HG02981 (cell line): Measurements from ENCODE around the gene GLYATL3.
"Not testable (repeated sequence)": the region's sequence is repeated elsewhere in the genome, so short reads cannot be mapped to it uniquely, and the experiment has no call there.

Experiments used
- ATAC-seq: cut with Tn5 transposase; IDR thresholded peaks from one replicate; pipeline ENCODE4 v1.9.1; 2021; ENCODE audit warnings: mild to moderate bottlenecking, moderate library complexity; ENCODE audit not compliant: unreplicated experiment

The GLYATL3 gene

DNA sequence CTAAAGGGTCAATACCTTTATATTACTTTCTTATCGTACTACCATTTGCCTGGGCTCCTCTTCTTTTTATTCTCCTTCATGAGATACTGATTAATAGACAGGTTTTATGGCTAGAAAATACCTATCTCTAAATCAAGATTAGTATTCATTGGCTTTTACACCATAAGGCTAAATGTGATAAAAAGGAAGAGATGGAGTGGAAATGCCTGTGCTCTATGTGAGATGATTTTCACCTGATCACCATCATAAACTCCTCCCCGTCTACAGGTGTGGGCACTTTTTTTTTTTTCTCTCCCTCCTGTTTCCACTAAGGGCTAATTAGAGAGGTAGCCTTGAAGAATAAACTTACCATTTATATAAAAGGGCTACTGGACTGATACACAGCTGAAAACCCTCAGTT is at the start of gene GLYATL3:
TSS of gene GLYATL3 (plus strand) at position 301 of the 400 bp plus-strand sequence. CDS start 12,068 bp downstream, outside the sequence.
- ATAC-seq, result no peak

GRCh38 chr6:49453221-49453620 is 46.5 kb upstream of the GLYATL3 start:
- ATAC-seq, result no peak

DNA sequence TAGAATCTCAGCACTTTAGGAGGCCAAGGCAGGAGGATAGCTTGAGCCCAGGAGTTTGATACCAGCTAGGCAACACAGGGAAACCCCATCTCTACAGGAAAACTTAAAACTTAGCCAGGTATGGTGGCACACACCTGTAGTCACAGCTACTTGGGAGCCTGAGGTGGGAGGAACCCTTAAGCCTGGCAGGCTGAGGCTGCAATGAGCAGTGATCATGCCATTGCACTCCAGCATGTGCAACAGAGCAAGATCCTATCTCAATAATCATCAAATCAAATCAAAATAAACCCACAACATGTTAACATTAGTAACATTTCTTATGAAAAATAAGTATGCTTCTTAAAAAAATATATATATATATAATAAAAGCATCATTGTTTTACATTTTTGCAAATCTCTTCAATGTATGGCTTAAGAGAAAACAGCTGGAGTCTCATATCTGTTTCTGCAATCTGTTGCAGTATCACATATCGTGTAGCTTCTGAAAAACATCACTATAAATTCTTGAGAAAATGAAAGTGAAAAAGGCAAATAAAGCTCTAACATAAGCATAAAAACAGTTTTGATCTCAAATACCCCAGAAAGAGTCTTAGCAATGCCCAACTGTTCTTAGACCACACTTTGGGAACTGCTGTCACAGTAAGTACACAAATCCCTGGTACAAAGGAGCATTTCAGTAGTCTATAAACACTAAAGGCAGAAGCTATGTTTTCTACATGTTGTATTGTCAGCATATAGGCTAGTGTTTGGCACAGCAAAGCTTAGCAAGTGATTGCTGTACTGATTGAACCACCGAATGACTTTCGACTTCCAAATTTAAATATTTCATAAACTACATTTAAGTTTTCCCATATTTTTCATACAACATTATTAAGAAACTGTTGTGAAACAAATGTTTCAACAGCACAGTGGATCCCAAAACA is 44.7 kb upstream of the GLYATL3 start:
- no peak for ATAC-seq

DNA sequence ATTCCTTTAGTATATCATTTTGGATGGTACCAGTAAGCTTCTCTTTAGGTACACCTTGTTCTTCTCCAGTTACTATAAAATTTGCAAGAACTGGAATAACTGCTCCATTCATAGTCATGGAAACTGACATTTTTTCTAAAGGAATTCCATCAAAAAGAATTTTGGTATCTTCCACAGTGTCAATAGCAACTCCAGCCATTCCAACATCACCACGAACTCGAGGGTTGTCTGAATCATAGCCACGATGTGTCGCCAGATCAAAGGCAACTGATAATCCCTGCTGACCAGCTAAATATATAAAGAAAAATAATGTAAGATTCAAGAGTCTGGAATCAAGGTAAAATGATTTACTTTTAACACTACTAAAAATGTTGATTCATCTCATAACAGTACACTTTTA is 42.0 kb upstream of the GLYATL3 start:
- ATAC-seq, result no peak

DNA sequence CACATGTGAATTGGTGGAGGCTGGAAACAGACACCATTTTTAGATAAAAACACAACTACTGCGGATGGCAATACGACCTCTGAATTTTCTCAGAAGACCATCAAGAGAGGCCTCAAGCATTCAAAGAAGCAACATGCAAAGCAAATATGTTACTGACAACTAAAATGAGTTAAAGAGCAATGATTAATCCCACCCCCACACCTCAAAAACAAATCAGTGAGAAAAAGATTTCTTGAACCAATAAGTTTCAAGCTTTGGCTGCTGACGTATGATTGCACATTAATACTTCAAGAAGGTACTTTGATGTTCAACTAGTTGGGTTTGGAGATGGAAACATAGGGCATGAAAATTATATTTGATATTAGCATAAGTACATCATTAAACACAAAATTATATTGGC is 37.7 kb upstream of the GLYATL3 start:
- ATAC-seq, result no peak

- ATAC-seq, result peak; percentile 2
Observed at GRCh38 chr6:49462599-49462926, 37.2 kb upstream of the GLYATL3 start.

GRCh38 chr6:49462927-49463611 is 36.7 kb upstream of the GLYATL3 start, which contains the start of the genes CENPQ and MMUT:
CENPQ (plus strand) TSS chr6:49463370; CDS start chr6:49470177, 6,807 bp downstream.
MMUT (minus strand) TSS chr6:49463253; CDS start chr6:49459466, 3,787 bp downstream.
- peak; percentile 99 for ATAC-seq

DNA sequence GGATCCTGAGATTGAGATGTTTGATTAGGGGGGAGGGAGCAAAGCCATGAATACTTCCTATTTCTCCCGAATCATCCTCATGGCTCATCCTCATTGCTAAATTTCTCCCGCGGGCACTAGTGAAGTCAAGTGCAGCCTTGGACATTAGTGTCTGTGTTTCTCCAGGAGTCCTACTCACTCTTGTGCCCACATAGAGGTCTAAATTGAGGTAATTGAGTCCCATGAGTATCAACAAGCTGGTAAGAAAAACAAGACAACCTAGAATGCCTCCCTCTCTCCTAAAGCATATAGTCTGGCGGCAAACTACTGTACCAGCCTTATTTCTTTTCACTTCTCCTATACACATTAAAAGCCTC is 36.1 kb upstream of the GLYATL3 start:
- no peak for ATAC-seq

- no peak for ATAC-seq
Observed at GRCh38 chr6:49464691-49465090, 35.0 kb upstream of the GLYATL3 start.

DNA sequence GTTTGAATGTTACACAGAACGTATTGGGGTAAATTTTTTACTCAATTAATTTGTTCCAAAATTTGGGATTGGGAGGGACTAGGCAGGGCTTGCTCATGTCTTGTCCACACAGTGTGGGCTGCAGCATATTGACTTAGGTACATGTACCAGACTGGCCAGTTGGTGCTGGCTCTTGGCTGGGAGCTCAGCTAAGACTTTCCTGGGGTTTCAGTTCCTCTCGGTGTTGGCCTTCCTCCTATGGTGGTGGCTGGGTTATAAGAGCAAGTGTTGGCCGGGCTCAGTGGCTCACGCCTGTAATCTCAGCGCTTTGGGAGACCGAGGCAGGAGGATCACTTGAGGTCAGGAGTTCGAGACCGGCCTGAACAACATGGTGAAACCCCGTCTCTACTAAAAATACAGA is 31.7 kb upstream of the GLYATL3 start:
- no peak for ATAC-seq

- ATAC-seq, result not testable (repeated sequence)
Observed at GRCh38 chr6:49476564-49476963, 23.2 kb upstream of the GLYATL3 start.

DNA sequence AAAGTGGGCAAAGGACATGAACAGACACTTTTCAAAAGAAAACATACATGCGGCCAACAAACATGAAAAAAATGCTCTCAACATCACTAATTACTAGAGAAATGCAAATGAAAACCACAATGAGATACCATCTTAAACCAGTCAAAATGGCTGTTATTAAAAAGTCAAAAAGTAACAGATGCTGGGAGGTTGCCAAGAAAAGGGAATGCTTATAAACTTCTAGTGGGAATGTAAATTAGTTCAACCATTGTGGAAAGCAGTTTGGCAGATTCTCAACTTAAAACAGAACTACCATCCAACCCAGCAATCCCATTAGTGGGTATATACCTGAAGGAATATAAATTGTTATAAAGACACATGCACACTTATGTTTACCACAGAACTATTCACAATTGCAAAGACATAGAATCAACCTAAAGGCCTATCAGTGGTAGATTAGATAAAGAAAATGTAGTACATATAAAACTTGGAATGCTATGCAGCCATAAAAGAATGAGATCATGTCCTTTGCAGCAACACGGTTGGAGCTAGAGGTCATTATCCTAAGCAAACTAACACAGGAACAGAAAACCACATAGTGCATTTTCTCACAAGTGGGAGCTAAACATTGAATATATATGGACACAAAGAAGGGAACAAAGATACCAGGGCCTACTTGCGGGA is 20.3 kb upstream of the GLYATL3 start:
- no peak for ATAC-seq

DNA sequence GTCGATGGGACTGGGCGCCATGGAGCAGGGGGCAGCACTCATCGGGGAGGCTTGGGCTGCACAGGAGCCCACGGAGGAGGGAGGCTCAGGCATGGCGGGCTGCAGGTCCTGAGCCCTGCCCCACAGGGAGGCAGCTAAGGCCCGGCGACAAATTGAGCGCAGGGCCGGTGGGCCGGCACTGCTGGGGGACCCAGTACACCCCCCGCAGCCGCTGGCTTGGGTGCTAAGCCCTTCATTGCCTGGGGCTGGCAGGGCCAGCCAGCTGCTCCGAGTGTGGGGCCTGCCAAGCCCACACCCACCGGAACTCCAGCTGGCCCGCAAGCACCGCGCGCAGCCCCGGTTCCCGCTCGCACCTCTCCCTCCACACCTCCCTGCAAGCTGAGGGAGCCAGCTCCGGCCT is 17.9 kb upstream of the GLYATL3 start:
- ATAC-seq, result not testable (repeated sequence)

DNA sequence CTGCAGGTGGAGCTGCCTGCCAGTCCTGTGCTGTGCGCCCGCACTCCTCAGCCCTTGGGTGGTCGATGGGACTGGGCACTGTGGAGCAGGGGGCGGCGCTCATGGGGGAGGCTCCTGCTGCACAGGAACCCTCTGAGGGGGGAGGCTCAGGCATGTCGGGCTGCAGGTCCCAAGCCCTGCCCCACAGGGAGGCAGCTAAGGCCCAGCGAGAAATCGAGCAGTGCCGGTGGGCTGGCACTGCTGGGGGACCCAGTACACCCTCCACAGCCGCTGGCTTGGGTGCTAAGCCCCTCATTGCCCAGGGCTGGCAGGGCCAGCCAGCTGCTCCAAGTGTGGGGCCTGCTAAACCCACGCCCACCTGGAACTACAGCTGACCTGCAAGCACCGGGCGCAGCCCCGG is 16.3 kb upstream of the GLYATL3 start:
- ATAC-seq, result not testable (repeated sequence)

DNA sequence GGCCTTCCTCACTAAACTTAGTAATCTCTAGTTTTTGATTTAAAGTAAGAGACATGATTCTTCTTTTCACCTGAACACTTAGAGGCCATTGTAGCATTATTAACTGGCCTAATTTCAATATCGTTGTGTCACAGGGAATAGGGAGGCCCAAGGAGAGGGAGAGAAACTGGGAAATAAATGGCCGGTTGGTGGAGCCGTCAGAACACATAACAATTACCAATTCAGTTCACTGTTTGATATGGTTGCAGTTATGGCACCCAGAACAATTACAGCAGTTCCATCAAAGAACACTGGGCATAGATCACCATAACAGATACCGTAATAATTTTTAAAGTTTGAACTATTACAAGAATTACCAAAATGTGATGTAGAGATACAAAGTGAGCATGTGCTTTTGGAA is 9.1 kb upstream of the GLYATL3 start:
- no peak for ATAC-seq

DNA sequence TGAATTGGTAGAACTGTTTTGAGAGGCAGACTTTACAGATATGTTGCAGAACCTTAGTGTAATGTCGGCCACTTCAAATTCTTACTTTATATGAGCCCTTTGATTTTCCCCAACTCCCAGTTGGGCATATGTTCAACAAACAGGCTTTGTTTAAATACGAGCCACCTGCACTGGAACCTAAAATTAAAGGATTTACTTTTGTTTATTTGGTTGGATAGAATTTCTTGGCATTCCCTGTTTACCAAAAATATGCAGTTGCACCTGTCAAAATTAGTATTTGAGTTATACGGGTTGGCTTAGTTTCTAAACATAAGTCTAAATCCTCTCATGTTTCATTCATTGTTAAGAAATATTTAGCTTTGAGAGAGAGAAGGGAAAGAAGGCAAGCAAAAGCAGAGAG is 2.4 kb upstream of the GLYATL3 start:
- ATAC-seq, result no peak

GRCh38 chr6:49499126-49499525 is 597 bp upstream of the GLYATL3 start:
- ATAC-seq, result no peak

- no peak for ATAC-seq
Observed at GRCh38 chr6:49504666-49505065, 4.9 kb downstream of the GLYATL3 start.

DNA sequence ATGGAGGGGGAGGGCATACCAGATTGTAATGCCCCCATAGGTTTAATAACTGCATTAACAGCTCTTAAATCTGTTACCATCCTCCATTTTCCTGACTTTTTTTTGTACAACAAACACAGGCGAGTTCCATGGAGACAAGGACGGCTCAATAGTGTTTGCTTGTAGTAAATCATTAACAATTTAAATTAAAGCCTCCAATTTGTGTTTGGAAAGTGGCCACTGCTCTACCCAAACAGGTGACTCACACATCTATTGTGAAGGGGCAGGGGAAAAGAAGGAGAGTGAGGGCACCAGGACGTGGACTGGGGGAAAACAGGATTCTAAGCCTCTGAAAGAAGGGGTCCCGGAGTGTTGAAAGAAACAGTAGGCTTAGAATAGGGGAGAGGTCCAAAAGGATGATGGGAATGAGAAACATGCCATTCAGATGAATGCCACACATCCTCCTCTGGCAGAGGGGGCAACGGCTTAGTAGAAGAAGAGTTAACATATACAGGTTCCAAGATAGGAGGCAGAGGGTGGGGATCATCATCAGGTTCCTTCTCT is 6.9 kb downstream of the GLYATL3 start:
- ATAC-seq, result no peak

DNA sequence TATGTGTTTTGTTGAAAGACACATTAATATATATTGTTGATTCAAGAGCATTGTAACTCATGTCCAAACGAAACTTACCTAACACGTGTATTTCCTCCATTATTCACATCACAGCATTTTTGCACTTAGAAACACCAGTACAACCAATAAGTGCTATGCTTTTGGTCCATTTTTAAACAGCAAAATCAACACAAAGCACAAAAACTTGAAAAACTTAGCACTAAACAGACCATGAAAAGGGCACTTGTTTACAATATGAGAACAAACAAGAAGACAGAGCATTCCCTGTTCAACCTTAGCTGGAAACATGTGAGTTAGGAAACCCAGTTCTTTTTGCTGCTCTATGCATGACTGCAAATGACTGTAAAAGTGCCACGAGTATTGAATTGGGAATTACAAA is 9.6 kb downstream of the GLYATL3 start:
- no peak for ATAC-seq
